Muscle layer of duodenum (tissue), 2 donors: ENCODE results near the gene AK5.

Source experiments
- H3K27ac ChIP-seq: one replicate; pipeline ENCODE4 v1.7.0; 2013; ENCODE audit warnings: mild to moderate bottlenecking, low read length
- H3K27me3 ChIP-seq: one replicate; pipeline ENCODE4 v1.7.0; 2013; ENCODE audit warnings: low read depth, mild to moderate bottlenecking, control low read depth, low read length
- H3K36me3 ChIP-seq, 2 donors: one replicate each; pipeline ENCODE4 v1.7.0; 2013; ENCODE audit warnings: low read length in 2 of 2, control low read depth in 1 of 2, mild to moderate bottlenecking in 1 of 2; ENCODE audit not compliant: insufficient read depth in 2 of 2, control insufficient read depth in 1 of 2
- H3K4me1 ChIP-seq, 2 donors: one replicate each; pipeline ENCODE4 v1.7.0; 2013; ENCODE audit warnings: low read length in 2 of 2, mild to moderate bottlenecking in 2 of 2, control low read depth in 1 of 2, moderate library complexity in 1 of 2; ENCODE audit not compliant: insufficient read depth in 2 of 2, control insufficient read depth in 1 of 2
- H3K4me3 ChIP-seq, 2 donors: one replicate each; pipeline ENCODE4 v1.7.0; 2013; ENCODE audit warnings: low read length in 2 of 2, low read depth in 1 of 2, mild to moderate bottlenecking in 1 of 2
- H3K9me3 ChIP-seq, 2 donors: one replicate each; pipeline ENCODE4 v1.7.0; 2013; ENCODE audit warnings: low read length in 2 of 2, control low read depth in 1 of 2, mild to moderate bottlenecking in 1 of 2; ENCODE audit not compliant: control insufficient read depth in 1 of 2
- donor health status: healthy.

Gene AK5

GRCh38 chr1:77461691-77462090, 179.9 kb downstream of the AK5 start:
- no peak overlapping the region for H3K27ac ChIP-seq
- H3K9me3 ChIP-seq: no peaks in the 10 kb centered on the region
- H3K4me1 ChIP-seq: no peaks in the 10 kb centered on the region
- H3K36me3 ChIP-seq: no peaks in the 10 kb centered on the region
- H3K4me3 ChIP-seq: no peak overlapping the region
- no peaks in the 10 kb centered on the region for H3K27me3 ChIP-seq

- Histone ChIP-seq H3K4me3 (no peak overlapping the region), H3K36me3 (no peaks in the 10 kb centered on the region), H3K4me1 (peaks cover 0 to 6% of the 10 kb centered on the region in 2 donors), H3K9me3 (no peaks in the 10 kb centered on the region), H3K27ac (no peak overlapping the region), H3K27me3 (no peaks in the 10 kb centered on the region)
Observed at GRCh38 chr1:77463216-77463615, 181.4 kb downstream of the AK5 start.

GRCh38 chr1:77465139-77465538, 183.3 kb downstream of the AK5 start:
- Histone ChIP-seq H3K9me3 (no peaks in the 10 kb centered on the region), H3K27me3 (no peaks in the 10 kb centered on the region), H3K4me3 (no peak overlapping the region), H3K27ac (no peak overlapping the region), H3K36me3 (no peaks in the 10 kb centered on the region), H3K4me1 (peaks cover 0 to 13% of the 10 kb centered on the region in 2 donors)

- no peaks in the 10 kb centered on the region for H3K36me3 ChIP-seq
Observed at GRCh38 chr1:77465922-77466321, 184.1 kb downstream of the AK5 start.

GRCh38 chr1:77467021-77467595, 185.3 kb downstream of the AK5 start:
- Histone ChIP-seq H3K4me3 (no peak overlapping the region), H3K27ac (no peak overlapping the region), H3K27me3 (no peaks in the 10 kb centered on the region), H3K36me3 (no peaks in the 10 kb centered on the region), H3K9me3 (no peaks in the 10 kb centered on the region), H3K4me1 (peaks cover 0 to 13% of the 10 kb centered on the region in 2 donors)

More at GRCh38 chr1:77465922-77466321, 184.1 kb downstream of the AK5 start:
- H3K4me1 ChIP-seq: peaks cover 0 to 13% of the 10 kb centered on the region in 2 donors
- H3K27ac ChIP-seq: no peak overlapping the region
- no peak overlapping the region for H3K4me3 ChIP-seq
- no peaks in the 10 kb centered on the region for H3K9me3 ChIP-seq
- no peaks in the 10 kb centered on the region for H3K27me3 ChIP-seq

GRCh38 chr1:77467741-77468140, 185.9 kb downstream of the AK5 start:
- no peak overlapping the region for H3K4me3 ChIP-seq
- H3K27me3 ChIP-seq: no peaks in the 10 kb centered on the region
- H3K27ac ChIP-seq: no peak overlapping the region
- H3K4me1 ChIP-seq: peaks cover 0 to 13% of the 10 kb centered on the region in 2 donors
- no peaks in the 10 kb centered on the region for H3K36me3 ChIP-seq
- no peaks in the 10 kb centered on the region for H3K9me3 ChIP-seq

GRCh38 chr1:77468257-77468948, 186.6 kb downstream of the AK5 start:
- no peaks in the 10 kb centered on the region for H3K9me3 ChIP-seq
- no peaks in the 10 kb centered on the region for H3K27me3 ChIP-seq
- no peaks in the 10 kb centered on the region for H3K36me3 ChIP-seq
- no peak overlapping the region for H3K27ac ChIP-seq
- H3K4me3 ChIP-seq: no peak overlapping the region
- H3K4me1 ChIP-seq: peaks cover 0 to 13% of the 10 kb centered on the region in 2 donors

GRCh38 chr1:77468949-77469710, 187.3 kb downstream of the AK5 start:
- H3K4me1 ChIP-seq: peaks cover 0 to 13% of the 10 kb centered on the region in 2 donors
- H3K27ac ChIP-seq: no peak overlapping the region
- no peaks in the 10 kb centered on the region for H3K9me3 ChIP-seq
- H3K27me3 ChIP-seq: no peaks in the 10 kb centered on the region
- no peak overlapping the region for H3K4me3 ChIP-seq
- H3K36me3 ChIP-seq: no peaks in the 10 kb centered on the region

- Histone ChIP-seq H3K27ac (no peak overlapping the region), H3K9me3 (no peaks in the 10 kb centered on the region), H3K36me3 (no peaks in the 10 kb centered on the region), H3K27me3 (no peaks in the 10 kb centered on the region), H3K4me3 (no peak overlapping the region), H3K4me1 (peaks cover 0 to 13% of the 10 kb centered on the region in 2 donors)
Observed at GRCh38 chr1:77471691-77472090, 189.9 kb downstream of the AK5 start.

- Histone ChIP-seq H3K4me3 (no peak overlapping the region), H3K9me3 (no peaks in the 10 kb centered on the region), H3K4me1 (peaks cover 0 to 2% of the 10 kb centered on the region in 2 donors), H3K36me3 (no peaks in the 10 kb centered on the region), H3K27ac (no peak overlapping the region), H3K27me3 (no peaks in the 10 kb centered on the region)
Observed at GRCh38 chr1:77473690-77474089, 191.9 kb downstream of the AK5 start.

GRCh38 chr1:77475641-77476040, 193.8 kb downstream of the AK5 start:
- H3K9me3 ChIP-seq: no peaks in the 10 kb centered on the region
- H3K4me3 ChIP-seq: no peak overlapping the region
- H3K4me1 ChIP-seq: no peaks in the 10 kb centered on the region
- H3K27ac ChIP-seq: no peak overlapping the region
- H3K36me3 ChIP-seq: no peaks in the 10 kb centered on the region
- H3K27me3 ChIP-seq: no peaks in the 10 kb centered on the region
